ENCODE results near the gene APBA1. TPM values are rescaled to one million over a fixed set of nuclear protein-coding genes. Genes with fewer than 3 reads are reported as not detected.

APBA1 gene
- total RNA-seq, 1 donor from 2014 or later, result 14.9 TPM

- intact Hi-C loops (cut with micrococcal nuclease), result loop anchor here (5.0 kb wide), 1 partner anchor 65 kb away; no protein-coding TSS in a partner anchor
Observed at GRCh38 chr9:69542058-69542457, 130.1 kb downstream of the APBA1 start.

- intact Hi-C loops (cut with micrococcal nuclease), result no loop called here
Observed at GRCh38 chr9:69535911-69536310, 136.3 kb downstream of the APBA1 start.

GRCh38 chr9:69535286-69535832 is 136.8 kb downstream of the APBA1 start:
- intact Hi-C loops (cut with micrococcal nuclease), result no loop called here

- intact Hi-C loops (cut with micrococcal nuclease), result no loop called here
Observed at GRCh38 chr9:69532396-69532795, 139.8 kb downstream of the APBA1 start.

GRCh38 chr9:69527454-69527853 is 144.7 kb downstream of the APBA1 start:
- intact Hi-C loops (cut with micrococcal nuclease), result loop anchor here (10.0 kb wide), 1 partner anchor 53 kb away; no protein-coding TSS in a partner anchor

- intact Hi-C loops (cut with micrococcal nuclease), result loop anchor here (10.0 kb wide), 1 partner anchor 52 kb away; no protein-coding TSS in a partner anchor
Observed at GRCh38 chr9:69526699-69527098, 145.5 kb downstream of the APBA1 start.

GRCh38 chr9:69519470-69520240 is 152.5 kb downstream of the APBA1 start:
- intact Hi-C loops (cut with micrococcal nuclease), result loop anchor here (2.0 to 10.0 kb wide), 2 partner anchors 17 to 45 kb away; no protein-coding TSS in a partner anchor

- intact Hi-C loops (cut with micrococcal nuclease), result no loop called here
Observed at GRCh38 chr9:69516353-69517322, 155.5 kb downstream of the APBA1 start.

GRCh38 chr9:69515810-69516209 is 156.4 kb downstream of the APBA1 start:
- intact Hi-C loops (cut with micrococcal nuclease), result no loop called here

GRCh38 chr9:69513141-69513820 is 158.9 kb downstream of the APBA1 start:
- intact Hi-C loops (cut with micrococcal nuclease), result no loop called here

- intact Hi-C loops (cut with micrococcal nuclease), result no loop called here
Observed at GRCh38 chr9:69504058-69504457, 168.1 kb downstream of the APBA1 start.

- intact Hi-C loops (cut with micrococcal nuclease), result loop anchor here (2.0 kb wide), 1 partner anchor 16 kb away; no protein-coding TSS in a partner anchor
Observed at GRCh38 chr9:69502671-69503301, 169.4 kb downstream of the APBA1 start.

GRCh38 chr9:69500896-69501295 is 171.3 kb downstream of the APBA1 start:
- intact Hi-C loops (cut with micrococcal nuclease), result no loop called here

GRCh38 chr9:69499959-69500358 is 172.2 kb downstream of the APBA1 start:
- intact Hi-C loops (cut with micrococcal nuclease), result no loop called here

GRCh38 chr9:69499407-69499806 is 172.8 kb downstream of the APBA1 start:
- intact Hi-C loops (cut with micrococcal nuclease), result no loop called here

- intact Hi-C loops (cut with micrococcal nuclease), result no loop called here
Observed at GRCh38 chr9:69498470-69498869, 173.7 kb downstream of the APBA1 start.

GRCh38 chr9:69497816-69498215 is 174.4 kb downstream of the APBA1 start:
- intact Hi-C loops (cut with micrococcal nuclease), result no loop called here

GRCh38 chr9:69496846-69497450 is 175.2 kb downstream of the APBA1 start:
- intact Hi-C loops (cut with micrococcal nuclease), result no loop called here

GRCh38 chr9:69495296-69495695 is 176.9 kb downstream of the APBA1 start:
- intact Hi-C loops (cut with micrococcal nuclease), result no loop called here

GRCh38 chr9:69494763-69495162 is 177.4 kb downstream of the APBA1 start:
- intact Hi-C loops (cut with micrococcal nuclease), result no loop called here

All from T-helper 1 cell treated with Interleukin-12 subunit alpha and Interleukin-12 subunit beta and Interleukin-4 antibody, amounts not matched to agents 30 ng/mL and 1 ng/mL, for 36 hours (primary cell).